B cell (primary cell): ENCODE data around the gene R3HDM4. TPM values are rescaled to one million over a fixed set of nuclear protein-coding genes. Genes with fewer than 3 reads are reported as not detected.

Source experiments
- ATAC-seq: fragments of 200-7000 bp; cut with Tn5 transposase; one replicate; pipeline ENCODE4 v1.10.0; 2021; ENCODE audit warnings: low read depth, mild to moderate bottlenecking, moderate number of reproducible peaks, moderate library complexity
- CTCF ChIA-PET: fragments of 350-600 bp; sonication (Branson Sonifier 250); formaldehyde crosslinking; loops from one replicate; lab custom pipeline; 2021; ENCODE audit warnings: antibody characterized with exemption, inconsistent platforms; lab: Charles Lee
- POLR2A ChIA-PET: fragments of 350-600 bp; sonication (Branson Sonifier 250); formaldehyde crosslinking; loops from one replicate; lab custom pipeline; 2021; ENCODE audit warnings: antibody characterized with exemption; lab: Charles Lee
- DNase-seq: peaks from one replicate; pipeline ENCODE4 v3.0.0; 2013
- H2AFZ ChIP-seq: 2 replicates; pipeline ENCODE4 v1.6.1; 2012; ENCODE audit warnings: mild to moderate bottlenecking, low read depth, low read length; ENCODE audit not compliant: insufficient read depth, poor library complexity, severe bottlenecking
- H3K27ac ChIP-seq, 2 donors: 1 replicate in 1 of 2; 2 replicates in 1 of 2; pipeline ENCODE4 v1.5.1; 2012 to 2013; ENCODE audit warnings: low read length in 2 of 2, mild to moderate bottlenecking in 2 of 2, moderate library complexity in 1 of 2
- H3K27me3 ChIP-seq, 4 experiments: fragments of 200-600 bp in 1 of 4; sonication (generic) in 1 of 4; replicated peaks in 1 of 4; 1 replicate in 2 of 4; 2 replicates in 2 of 4; pipeline versions ENCODE4 v1.6.1 to v1.7.0; 2013 to 2016; ENCODE audit warnings: low read length in 3 of 4, mild to moderate bottlenecking in 2 of 4, mixed read lengths in 1 of 4, moderate library complexity in 1 of 4; ENCODE audit not compliant: insufficient read depth in 4 of 4, control insufficient read depth in 3 of 4; ENCODE audit errors: control extremely low read depth in 1 of 4
- H3K36me3 ChIP-seq, 2 experiments: replicated peaks in 1 of 2; 1 replicate in 1 of 2; 2 replicates in 1 of 2; pipeline versions ENCODE4 v1.6.1 to v1.7.1; 2013; ENCODE audit warnings: low read length in 1 of 2; ENCODE audit not compliant: insufficient read depth in 2 of 2, control insufficient read depth in 1 of 2; ENCODE audit errors: control extremely low read depth in 1 of 2, extremely low read depth in 1 of 2
- H3K4me1 ChIP-seq, 2 donors: fragments of 200-600 bp in 1 of 2; sonication (generic) in 1 of 2; 1 replicate in 1 of 2; 2 replicates in 1 of 2; pipeline versions ENCODE4 v1.5.1 to v1.6.1; 2013 to 2017; ENCODE audit warnings: low read length in 2 of 2; ENCODE audit not compliant: control insufficient read depth in 2 of 2, insufficient read depth in 2 of 2
- H3K4me2 ChIP-seq: replicated peaks from 2 replicates; pipeline ENCODE3; 2012; ENCODE audit warnings: mild to moderate bottlenecking, low read depth, low read length; ENCODE audit not compliant: poor library complexity, severe bottlenecking
- H3K4me3 ChIP-seq, 5 experiments: fragments of 200-600 bp in 1 of 5; sonication (generic) in 1 of 5; 1 replicate in 3 of 5; 2 replicates in 2 of 5; pipeline versions ENCODE4 v1.5.1 to v1.7.0; 2011 to 2016; ENCODE audit warnings: low read length in 4 of 5, mild to moderate bottlenecking in 4 of 5, low read depth in 2 of 5, control low read depth in 1 of 5, moderate library complexity in 1 of 5; ENCODE audit not compliant: insufficient read depth in 1 of 5; ENCODE audit errors: control extremely low read depth in 1 of 5, extremely low read depth in 1 of 5
- H3K79me2 ChIP-seq: fragments of 200-600 bp; sonication (generic); one replicate; pipeline ENCODE4 v1.6.0; 2016; ENCODE audit warnings: low read length; ENCODE audit not compliant: control insufficient read depth, insufficient read depth
- H3K9ac ChIP-seq: fragments of 200-600 bp; sonication (generic); 2 replicates; pipeline ENCODE4 v1.6.1; 2017; ENCODE audit warnings: mild to moderate bottlenecking, low read length, moderate library complexity
- H3K9me3 ChIP-seq, 3 donors: one replicate each; pipeline versions ENCODE4 v1.6.1 to v1.7.1; 2013; ENCODE audit warnings: low read length in 2 of 3; ENCODE audit not compliant: control insufficient read depth in 2 of 3, insufficient read depth in 1 of 3; ENCODE audit errors: control extremely low read depth in 1 of 3
- H4K20me1 ChIP-seq: 2 replicates; pipeline ENCODE4 v1.6.0; 2012; ENCODE audit warnings: mild to moderate bottlenecking, low read length; ENCODE audit not compliant: insufficient read depth, control insufficient read depth, poor library complexity, severe bottlenecking
- H3K27ac Mint-ChIP-seq: one replicate; pipeline ENCODE4 v1.8.0; 2021; ENCODE audit warnings: mixed read lengths
- H3K27me3 Mint-ChIP-seq: one replicate; pipeline ENCODE4 v1.8.0; 2021; ENCODE audit warnings: mixed read lengths
- H3K4me1 Mint-ChIP-seq: one replicate; pipeline ENCODE4 v1.8.0; 2021; ENCODE audit warnings: mixed read lengths
- H3K4me3 Mint-ChIP-seq: one replicate; pipeline ENCODE4 v1.8.0; 2021; ENCODE audit warnings: mixed read lengths
- H3K9me3 Mint-ChIP-seq: one replicate; pipeline ENCODE4 v1.8.0; 2022; ENCODE audit warnings: mixed read lengths; ENCODE audit not compliant: insufficient read depth
- EZH2 ChIP-seq: IDR thresholded peaks from 2 replicates; pipeline ENCODE4 v1.6.1; 2012; ENCODE audit warnings: borderline replicate concordance, low read depth, mild to moderate bottlenecking, moderate library complexity, low read length; ENCODE audit not compliant: insufficient read depth, poor library complexity, severe bottlenecking
- WGBS: methylation state at CpG from one replicate; pipeline ENCODE4 v1.1.5; 2013; ENCODE audit warnings: missing lambda C conversion rate; ENCODE audit not compliant: insufficient coverage; 5-methylcytosine and 5-hydroxymethylcytosine counted together
- intact Hi-C: fragments of 100-400 bp; cut with micrococcal nuclease; formaldehyde crosslinking; loops from one replicate; pipeline ENCODE4 v1.10.0; 2022
- polyA plus RNA-seq: library from polyadenylated mRNA; depleted of rRNA; stranded (reverse); fragments of >200 nt; gene quantifications from 2 replicates; pipeline ENCODE4 v1.2.3, GENCODE V29; 2012
- total RNA-seq, 2 donors: library from RNA; stranded (reverse); fragments of 120-200 nt in 1 of 2; gene quantifications; 1 replicate in 1 of 2; 2 replicates in 1 of 2; pipeline versions ENCODE4 v1.2.3 to v1.2.4, GENCODE V29; 2013 to 2022
- TF ChIP-seq, protein P1 (sequence below): fragments of 200-600 bp; IDR thresholded peaks from one replicate; pipeline ENCODE4 v1.8.0; 2022; ENCODE audit warnings: antibody characterized with exemption, mild to moderate bottlenecking

R3HDM4 gene
- total and polyA plus RNA-seq, 2 donors (not counting 1 experiment from before 2014, with no cell fraction given) = 168 to 176 TPM

DNA sequence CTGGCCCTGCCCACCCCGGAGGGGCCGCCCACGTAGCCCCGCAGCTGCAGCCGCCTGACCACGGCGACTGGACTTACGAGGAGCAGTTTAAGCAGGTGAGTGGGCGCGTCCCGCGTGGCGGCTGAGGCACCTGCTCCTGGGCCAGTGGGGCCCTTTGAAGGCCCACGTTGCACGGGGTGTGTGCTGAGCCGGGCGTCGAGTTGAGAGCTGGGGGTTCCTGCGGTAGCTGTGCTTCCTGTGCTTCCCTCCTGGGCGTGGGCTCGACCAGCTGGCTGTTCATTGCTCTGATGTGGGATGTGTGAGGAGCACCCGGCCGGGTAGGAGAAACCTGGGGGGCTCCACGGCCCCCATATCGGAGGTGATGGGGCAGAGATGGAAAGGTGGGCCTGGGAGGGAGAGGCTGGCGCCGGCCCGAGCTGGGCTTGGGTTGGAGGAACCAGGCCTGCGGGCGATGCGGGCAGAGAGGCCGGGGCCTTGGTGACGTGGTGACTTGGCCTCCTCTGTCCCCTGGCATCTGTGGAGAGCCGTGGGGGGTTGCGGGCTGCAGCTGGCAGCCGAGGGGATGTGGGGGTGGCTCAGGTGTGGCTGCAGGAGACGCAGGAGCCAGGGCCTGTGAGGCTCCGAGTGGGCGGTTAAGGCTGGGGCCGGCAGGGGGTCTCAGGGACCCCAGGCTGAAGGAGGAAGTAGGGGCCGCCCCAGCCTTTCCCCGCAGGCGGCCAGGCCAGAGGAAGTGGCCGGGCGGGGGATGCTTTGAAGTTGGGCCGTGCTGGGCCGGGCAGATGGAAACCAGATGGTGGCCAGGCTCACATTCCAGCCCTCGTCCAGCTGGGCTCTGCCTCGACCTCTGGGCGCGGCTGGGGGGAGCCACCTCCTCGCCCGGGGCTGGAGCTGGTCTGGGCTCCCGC is 19.9 kb upstream of the R3HDM4 start:
- ChIA-PET CTCF (interaction anchor here (0.7 to 1.3 kb wide), 4 partner anchors 10 to 68 kb away, joined by 3 to 5 read pairs (median 4); no protein-coding TSS in a partner anchor), POLR2A (interaction anchor here (0.6 to 1.1 kb wide), 4 partner anchors 13 to 85 kb away, joined by 4 to 11 read pairs (median 8); no protein-coding TSS in a partner anchor)
- H3K27me3 ChIP-seq = no peaks in the 10 kb centered on the region
- WGBS = 14% methylated on average over 54 of the region's 54 CpGs
- peaks cover 29% of the 10 kb centered on the region for H3K79me2 ChIP-seq
- H3K9me3 Mint-ChIP-seq = peaks cover 2% of the 10 kb centered on the region
- DNase-seq (peak; percentile 66), ATAC-seq (peak; percentile 22)
- peak overlapping the region in 1 of 2 donors; percentile 56 for H3K27ac ChIP-seq
- intact Hi-C loops = no loop called here
- no peaks in the 10 kb centered on the region for H3K27me3 Mint-ChIP-seq
- H3K9me3 ChIP-seq = peaks cover 0 to 7% (median 3%) of the 10 kb centered on the region in 3 donors
- peaks cover 24 to 44% of the 10 kb centered on the region in 2 donors for H3K4me1 ChIP-seq
- H2AFZ ChIP-seq = peak overlapping the region; percentile 51
- H3K9ac ChIP-seq = no peak overlapping the region
- peak overlapping the region; percentile 84 for H3K27ac Mint-ChIP-seq
- H3K4me3 ChIP-seq = peak overlapping the region in 1 of 5 experiments; percentile 28
- peaks cover 29% of the 10 kb centered on the region for H3K4me1 Mint-ChIP-seq
- H3K4me3 Mint-ChIP-seq = peak overlapping the region; percentile 70
- H3K4me2 ChIP-seq = peak overlapping the region; percentile 77
- H4K20me1 ChIP-seq = peaks cover 25% of the 10 kb centered on the region
- TF ChIP-seq EZH2 = no peak
- TF ChIP-seq, protein P1, sequence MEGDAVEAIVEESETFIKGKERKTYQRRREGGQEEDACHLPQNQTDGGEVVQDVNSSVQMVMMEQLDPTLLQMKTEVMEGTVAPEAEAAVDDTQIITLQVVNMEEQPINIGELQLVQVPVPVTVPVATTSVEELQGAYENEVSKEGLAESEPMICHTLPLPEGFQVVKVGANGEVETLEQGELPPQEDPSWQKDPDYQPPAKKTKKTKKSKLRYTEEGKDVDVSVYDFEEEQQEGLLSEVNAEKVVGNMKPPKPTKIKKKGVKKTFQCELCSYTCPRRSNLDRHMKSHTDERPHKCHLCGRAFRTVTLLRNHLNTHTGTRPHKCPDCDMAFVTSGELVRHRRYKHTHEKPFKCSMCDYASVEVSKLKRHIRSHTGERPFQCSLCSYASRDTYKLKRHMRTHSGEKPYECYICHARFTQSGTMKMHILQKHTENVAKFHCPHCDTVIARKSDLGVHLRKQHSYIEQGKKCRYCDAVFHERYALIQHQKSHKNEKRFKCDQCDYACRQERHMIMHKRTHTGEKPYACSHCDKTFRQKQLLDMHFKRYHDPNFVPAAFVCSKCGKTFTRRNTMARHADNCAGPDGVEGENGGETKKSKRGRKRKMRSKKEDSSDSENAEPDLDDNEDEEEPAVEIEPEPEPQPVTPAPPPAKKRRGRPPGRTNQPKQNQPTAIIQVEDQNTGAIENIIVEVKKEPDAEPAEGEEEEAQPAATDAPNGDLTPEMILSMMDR = no peak
- peaks cover 2 to 3% of the 10 kb centered on the region in 2 experiments for H3K36me3 ChIP-seq
